GM21717 (cell line): Measurements from ENCODE around the gene TAF6L.
"Not testable (repeated sequence)": the region's sequence is repeated elsewhere in the genome, so short reads cannot be mapped to it uniquely, and the experiment has no call there.

ENCODE experiments used
- ATAC-seq: cut with Tn5 transposase; IDR thresholded peaks from one replicate; pipeline ENCODE4 v1.9.1; 2021; ENCODE audit warnings: mild to moderate bottlenecking, moderate library complexity; ENCODE audit not compliant: unreplicated experiment

The TAF6L gene

GRCh38 chr11:62771144-62772021 lies at the start of gene TAF6L:
TSS of gene TAF6L (plus strand) at chr11:62771396. CDS start at chr11:62775784, 4,388 bp downstream.
- peak; percentile 69 for ATAC-seq

GRCh38 chr11:62721994-62722393 lies 49.2 kb upstream of the TAF6L start:
- ATAC-seq = no peak

DNA sequence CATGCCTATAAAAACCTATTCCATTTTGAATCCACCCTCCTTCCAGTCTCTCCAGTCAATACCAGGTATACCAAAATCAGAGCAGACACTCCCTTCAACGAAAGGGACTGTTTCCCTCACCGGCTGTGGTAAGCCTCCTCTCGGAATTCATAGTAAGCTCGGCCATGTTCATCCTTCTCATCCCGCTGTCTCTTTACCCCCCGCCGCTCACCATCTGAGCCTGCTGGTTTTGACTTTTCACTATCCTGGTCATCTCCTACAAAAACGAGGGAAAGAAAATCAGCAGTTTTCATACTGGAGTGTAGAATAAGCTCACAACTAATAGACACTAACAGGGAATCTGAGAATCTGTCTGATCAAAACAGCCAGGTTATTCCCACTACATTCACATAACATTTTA lies 47.0 kb upstream of the TAF6L start:
- no peak for ATAC-seq

DNA sequence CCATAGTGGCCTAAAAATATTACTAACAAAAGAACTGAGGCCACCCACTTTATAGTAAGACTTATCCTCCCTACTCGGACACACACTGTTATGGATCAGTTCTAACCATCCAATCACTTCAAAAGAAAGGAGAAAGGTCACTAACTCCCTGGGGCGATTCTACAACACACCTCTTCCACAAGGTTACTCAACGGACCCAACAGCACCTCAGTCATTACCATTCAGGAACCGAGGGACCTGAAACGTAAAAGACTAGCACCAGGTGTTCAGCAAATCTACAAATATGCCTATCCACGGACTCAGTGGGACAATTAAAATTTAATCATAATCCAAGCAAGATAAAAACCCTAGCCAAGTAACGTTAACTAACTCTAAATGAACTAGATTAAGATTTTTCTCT lies 45.5 kb upstream of the TAF6L start:
- ATAC-seq = no peak

GRCh38 chr11:62726156-62726914 lies 44.9 kb upstream of the TAF6L start:
- ATAC-seq = peak; percentile 4

DNA sequence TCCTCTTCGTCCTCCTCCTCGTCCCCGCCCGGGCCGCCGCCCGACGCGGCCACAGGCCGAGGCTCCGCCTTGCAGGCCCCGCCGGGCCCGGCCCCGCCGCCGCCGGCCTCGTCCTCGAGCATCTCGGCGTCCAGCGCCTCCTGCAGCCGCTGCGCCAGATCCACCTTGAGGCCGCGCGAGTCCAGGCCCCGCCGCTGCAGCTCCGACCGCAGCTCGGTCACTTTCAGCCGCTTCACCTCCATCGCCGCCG lies 44.4 kb upstream of the TAF6L start:
- ATAC-seq = no peak

DNA sequence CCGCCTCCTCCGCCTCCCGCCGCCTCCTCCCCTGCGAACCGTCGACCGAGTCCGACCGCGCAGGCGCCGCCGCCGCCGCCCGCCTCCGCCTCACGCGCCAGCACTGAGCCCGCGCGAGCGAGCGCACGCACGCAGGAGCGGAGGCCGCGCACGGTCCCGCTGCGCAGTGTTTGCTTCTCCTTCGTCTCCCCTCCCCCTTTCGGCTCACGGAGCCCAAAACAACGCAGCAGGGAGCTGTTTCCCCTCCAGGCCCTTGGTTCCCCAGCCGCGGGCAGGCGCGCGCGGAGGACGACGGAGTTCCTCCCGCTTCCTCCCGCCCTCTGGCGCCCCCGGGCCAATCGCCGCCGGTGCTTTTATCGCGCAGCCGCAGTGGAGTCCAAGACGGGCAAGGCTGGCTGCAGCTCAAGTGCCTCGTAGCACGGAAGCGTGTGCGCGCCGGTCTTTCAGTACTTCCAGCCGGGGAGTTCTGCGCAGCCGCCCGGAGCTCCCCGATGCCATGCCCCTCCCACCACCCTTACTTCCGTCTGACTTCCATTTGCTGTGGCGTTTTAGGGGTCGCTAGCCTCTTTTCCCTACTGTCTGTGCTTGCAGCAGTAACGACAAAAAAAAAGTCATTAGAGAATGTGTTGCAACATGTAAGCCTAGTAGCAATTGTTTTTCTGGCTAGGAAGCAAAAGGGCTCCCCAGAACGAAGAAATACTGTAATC lies 43.9 kb upstream of the TAF6L start, which contains the start of gene HNRNPUL2:
Gene HNRNPUL2 (minus strand): TSS at position 293 of the 707 bp plus-strand sequence. CDS start 301 bp downstream, outside the sequence.
- peak; percentile 63 for ATAC-seq

- ATAC-seq = peak; percentile 53
These were observed 43.4 kb upstream of the TAF6L start for GRCh38 chr11:62727872-62728170.

- ATAC-seq = peak; percentile 12
These were observed 42.8 kb upstream of the TAF6L start, which contains the start of gene TTC9C for GRCh38 chr11:62728171-62728988. TSS of gene TTC9C (plus strand) at chr11:62728486. CDS start at chr11:62728849, 363 bp downstream.

- ATAC-seq = not testable (repeated sequence)
These were observed 41.1 kb upstream of the TAF6L start for GRCh38 chr11:62730076-62730475.

DNA sequence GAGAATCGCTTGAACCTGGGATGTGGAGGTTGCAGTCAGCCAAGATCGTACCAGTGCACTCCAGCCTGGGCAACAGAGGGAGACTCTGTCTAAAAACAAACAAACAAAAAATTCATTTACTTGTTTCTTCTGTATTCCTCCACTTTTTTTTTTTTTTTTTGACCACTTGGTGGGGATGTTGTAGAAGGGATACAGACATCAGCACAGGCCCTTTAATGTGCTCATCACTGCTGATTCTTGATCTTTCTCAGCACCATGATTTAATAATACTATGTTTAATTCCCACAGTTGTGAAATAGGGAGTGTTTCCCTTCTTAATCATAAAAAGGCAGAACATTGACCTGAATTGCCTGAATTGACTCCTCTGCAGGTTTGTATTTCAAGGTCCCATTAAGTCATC lies 38.4 kb upstream of the TAF6L start:
- no peak for ATAC-seq

- ATAC-seq = no peak
These were observed 34.0 kb upstream of the TAF6L start for GRCh38 chr11:62737196-62737595.

- ATAC-seq = no peak
These were observed 23.6 kb upstream of the TAF6L start for GRCh38 chr11:62747475-62748160.

- not testable (repeated sequence) for ATAC-seq
These were observed 21.3 kb upstream of the TAF6L start for GRCh38 chr11:62749931-62750330.

DNA sequence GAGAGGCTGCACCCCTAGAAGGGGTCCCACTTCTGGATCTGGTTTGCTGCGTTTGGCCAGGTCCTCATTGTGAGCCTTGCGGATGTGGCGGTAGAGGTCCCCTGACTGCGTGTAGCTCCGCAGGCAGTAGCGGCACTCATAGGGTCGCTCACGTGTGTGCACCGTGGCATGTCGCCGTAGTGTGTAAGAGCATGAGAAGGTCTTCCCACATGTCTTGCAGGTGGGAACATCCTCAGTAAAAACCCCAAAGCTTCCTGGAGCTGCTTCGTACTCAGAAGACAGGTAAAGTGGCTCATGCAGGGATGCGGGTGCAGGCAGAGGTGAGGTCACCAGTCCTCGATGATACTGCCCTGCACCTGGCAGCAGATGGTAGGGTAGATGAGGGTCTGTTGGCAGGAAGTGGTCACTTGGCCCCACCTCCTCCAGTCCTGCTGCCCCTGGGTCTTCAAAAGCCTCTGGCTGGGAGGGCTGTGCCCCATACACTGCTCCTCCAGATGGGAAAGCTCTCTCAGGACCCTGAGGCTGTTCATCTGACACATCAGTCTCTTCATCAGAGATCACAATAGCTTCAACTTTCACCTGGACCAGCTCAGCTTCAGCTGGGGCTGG lies 18.9 kb upstream of the TAF6L start:
- no peak for ATAC-seq

DNA sequence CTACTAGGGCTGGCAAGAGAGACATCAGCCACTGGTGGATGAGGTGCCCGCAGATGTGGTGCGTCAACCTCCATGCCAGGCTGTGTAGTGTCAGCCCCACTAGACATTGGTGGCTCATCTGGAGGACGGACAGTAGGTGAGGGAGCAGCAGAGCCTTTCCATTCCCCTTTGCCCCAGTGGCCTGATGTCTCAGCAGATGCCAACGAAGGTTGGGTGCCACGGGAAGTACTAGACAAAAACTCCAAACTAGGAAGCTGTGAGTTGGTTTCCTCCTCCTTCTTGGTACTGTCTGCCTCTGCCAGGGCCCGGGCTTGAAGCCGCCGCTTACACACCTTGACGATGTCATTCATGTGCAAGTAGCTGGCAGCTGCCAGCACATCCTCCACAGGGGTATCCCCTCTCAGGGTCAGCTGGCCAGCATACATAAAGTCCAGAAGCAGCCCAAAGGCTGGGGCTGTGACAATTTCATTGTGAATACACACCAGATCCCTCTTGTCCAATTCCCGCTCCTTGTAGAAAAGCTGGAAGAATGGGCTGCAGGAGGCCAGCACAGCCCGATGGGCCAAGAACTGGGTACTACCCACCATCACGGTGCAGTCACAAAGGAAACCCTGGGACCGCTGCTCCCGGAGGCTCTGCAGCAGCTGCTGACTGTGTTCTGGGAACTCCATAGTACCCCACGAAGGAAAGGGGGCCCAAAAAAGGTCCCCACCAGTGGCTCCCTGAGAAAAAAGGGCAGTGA lies 18.0 kb upstream of the TAF6L start:
- ATAC-seq = no peak

GRCh38 chr11:62753736-62754603 lies 17.2 kb upstream of the TAF6L start, which contains the start of gene ZBTB3:
TSS of gene ZBTB3 (minus strand) at chr11:62754160. CDS start at chr11:62753664, 496 bp downstream.
- peak; percentile 90 for ATAC-seq

DNA sequence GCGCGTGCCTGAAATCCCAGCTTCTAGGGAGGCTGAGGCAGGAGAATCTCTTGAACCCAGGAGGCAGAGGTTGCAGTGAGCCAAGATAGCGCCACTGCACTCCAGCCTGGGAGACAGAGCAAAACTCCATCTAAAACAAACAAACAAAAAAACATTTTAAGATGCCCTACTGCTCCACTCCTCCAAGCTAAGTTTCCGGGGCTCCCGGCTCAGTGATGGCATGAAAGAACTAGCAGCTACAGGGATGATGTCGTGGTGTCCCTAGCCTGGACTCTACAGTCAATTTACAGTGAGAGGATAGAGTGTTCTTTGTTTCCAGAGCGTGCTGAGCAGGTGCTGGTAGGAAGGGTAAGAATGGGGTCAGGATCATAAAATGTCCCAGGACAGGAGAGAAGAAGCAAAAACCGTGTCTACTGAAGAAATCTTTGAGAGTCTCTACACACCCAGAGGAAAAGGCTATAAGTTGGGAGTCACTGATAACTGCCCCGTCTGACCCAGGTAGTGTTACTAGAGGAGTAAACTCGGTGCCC lies 16.0 kb upstream of the TAF6L start:
- ATAC-seq = no peak
